CD4-positive, alpha-beta T cell (primary cell): ENCODE data around the gene LPP. TPM values are rescaled to one million over a fixed set of nuclear protein-coding genes. Genes with fewer than 3 reads are reported as not detected.

ENCODE experiments used
- ATAC-seq: fragments of 200-7000 bp; cut with Tn5 transposase; one replicate; pipeline ENCODE4 v1.10.0; 2022; ENCODE audit warnings: mild to moderate bottlenecking; ENCODE audit not compliant: poor library complexity
- CTCF ChIA-PET: fragments of 350-600 bp; sonication (Branson Sonifier 250); formaldehyde crosslinking; loops from one replicate; lab custom pipeline; 2021; ENCODE audit warnings: antibody characterized with exemption, inconsistent platforms; lab: Charles Lee
- POLR2A ChIA-PET: fragments of 350-600 bp; sonication (Branson Sonifier 250); formaldehyde crosslinking; loops from one replicate; lab custom pipeline; 2021; ENCODE audit warnings: antibody characterized with exemption, inconsistent platforms; lab: Charles Lee
- DNase-seq, 14 experiments: peaks; one replicate each; pipeline ENCODE4 v3.0.0-alpha.2; 2013 to 2020; ENCODE audit warnings: mixed read lengths in 2 of 14
- H3K27ac ChIP-seq, 2 donors: one replicate each; pipeline versions ENCODE4 v1.5.1 to v1.7.0; 2013; ENCODE audit warnings: low read length in 2 of 2, low read depth in 1 of 2, mild to moderate bottlenecking in 1 of 2
- H3K27me3 ChIP-seq, 2 experiments: 1 replicate in 1 of 2; 2 replicates in 1 of 2; pipeline versions ENCODE4 v1.6.1 to v1.7.0; 2013; ENCODE audit warnings: low read length in 2 of 2, control low read depth in 1 of 2, mild to moderate bottlenecking in 1 of 2, moderate library complexity in 1 of 2; ENCODE audit not compliant: insufficient read depth in 2 of 2, control insufficient read depth in 1 of 2
- H3K36me3 ChIP-seq: one replicate; pipeline ENCODE4 v1.6.1; 2013; ENCODE audit warnings: low read length, control low read depth; ENCODE audit not compliant: insufficient read depth
- H3K4me1 ChIP-seq: one replicate; pipeline ENCODE4 v1.6.1; 2013; ENCODE audit warnings: low read length, control low read depth; ENCODE audit not compliant: insufficient read depth
- H3K4me3 ChIP-seq: one replicate; pipeline ENCODE4 v1.5.1; 2013; ENCODE audit warnings: mild to moderate bottlenecking, low read length, moderate library complexity
- H3K9me3 ChIP-seq, 2 experiments: 1 replicate in 1 of 2; 2 replicates in 1 of 2; pipeline versions ENCODE4 v1.6.1 to v1.7.0; 2013; ENCODE audit warnings: low read length in 2 of 2, mild to moderate bottlenecking in 2 of 2, control low read depth in 1 of 2, moderate library complexity in 1 of 2; ENCODE audit not compliant: control insufficient read depth in 1 of 2, insufficient read depth in 1 of 2
- H3K27ac Mint-ChIP-seq: one replicate; pipeline ENCODE4 v1.8.0; 2020; ENCODE audit warnings: mixed read lengths
- H3K27me3 Mint-ChIP-seq: one replicate; pipeline ENCODE4 v1.8.0; 2021; ENCODE audit warnings: mixed read lengths
- H3K36me3 Mint-ChIP-seq: one replicate; pipeline ENCODE4 v1.8.0; 2021; ENCODE audit warnings: low read depth, mixed read lengths
- H3K4me1 Mint-ChIP-seq: one replicate; pipeline ENCODE4 v1.8.0; 2021; ENCODE audit warnings: low read depth, mixed read lengths
- H3K4me3 Mint-ChIP-seq: one replicate; pipeline ENCODE4 v1.8.0; 2020; ENCODE audit warnings: mild to moderate bottlenecking, mixed read lengths
- H3K9me3 Mint-ChIP-seq: one replicate; pipeline ENCODE4 v1.8.0; 2020; ENCODE audit warnings: mixed read lengths
- CTCF ChIP-seq: fragments of 200-600 bp; IDR thresholded peaks from one replicate; pipeline ENCODE4 v1.8.0; 2022; ENCODE audit warnings: antibody characterized with exemption, mild to moderate bottlenecking
- intact Hi-C, 2 experiments: fragments of 100-400 bp; cut with DNase I in 1 of 2; cut with micrococcal nuclease in 1 of 2; formaldehyde crosslinking; loops; one replicate each; pipeline versions ENCODE4 v1.15.1 to v1.9.0; 2023 to 2025; cut with DNase I, micrococcal nuclease
- total RNA-seq, 174 experiments: library from RNA in 2 of 174; stranded (reverse) in 2 of 174; gene quantifications; one replicate each; pipeline ENCODE4 v1.2.3 and lab custom pipeline; 2021 to 2026

LPP gene
- total RNA-seq, 2 experiments from 2014 or later, result 45.6 to 45.9 TPM

GRCh38 chr3:188385295-188385694 lies 231.3 kb downstream of the LPP start:
- no peak for TF ChIP-seq CTCF
- ChIA-PET CTCF (no interaction called here), POLR2A (no interaction called here)
- Histone ChIP-seq H3K36me3 (no peaks in the 10 kb centered on the region), H3K4me3 (no peak overlapping the region), H3K27ac (no peak overlapping the region), H3K27me3 (no peaks in the 10 kb centered on the region), H3K4me1 (peaks cover 11% of the 10 kb centered on the region), H3K9me3 (no peaks in the 10 kb centered on the region)
- intact Hi-C loops, result no loop called here
- Mint-ChIP-seq H3K36me3 (no peaks in the 10 kb centered on the region), H3K4me3 (no peak overlapping the region), H3K4me1 (peaks cover 21% of the 10 kb centered on the region), H3K27ac (no peak overlapping the region), H3K27me3 (no peaks in the 10 kb centered on the region), H3K9me3 (no peaks in the 10 kb centered on the region)
- DNase-seq, result peak in 2 of 14 experiments; percentile 54 to 56
- ATAC-seq, result no peak

DNA sequence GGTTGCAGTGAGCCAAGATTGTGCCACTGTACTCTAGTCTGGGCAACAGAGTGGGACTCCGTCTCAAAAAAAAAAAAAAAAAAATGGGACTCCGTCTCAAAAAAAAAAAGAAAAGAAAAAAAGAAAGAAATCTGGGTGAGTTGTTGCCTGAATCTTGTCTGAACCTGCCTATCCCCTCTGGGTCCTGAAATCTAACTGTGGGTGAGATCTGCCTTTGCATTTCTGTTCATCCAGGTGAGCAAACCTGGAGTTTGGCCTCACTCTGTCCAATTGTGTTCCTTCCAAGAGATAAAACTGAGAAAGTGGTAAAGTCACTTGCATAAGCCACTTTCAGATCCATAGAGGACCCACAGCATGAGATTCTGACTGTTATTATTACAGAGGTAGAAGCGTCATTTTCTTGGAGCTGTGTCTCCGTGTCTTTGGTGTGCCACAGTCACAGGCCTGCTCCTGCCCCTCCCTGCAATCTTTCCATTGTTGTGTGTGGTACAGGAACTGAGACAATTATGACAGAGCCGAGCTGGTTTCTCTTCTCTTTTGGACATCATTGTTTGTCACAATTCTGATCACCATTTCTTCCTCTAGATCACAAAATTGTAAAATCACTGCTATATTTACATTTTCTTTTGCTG lies 235.9 kb downstream of the LPP start:
- no peak for TF ChIP-seq CTCF
- no peaks in the 10 kb centered on the region for H3K36me3 ChIP-seq
- no peaks in the 10 kb centered on the region for H3K9me3 ChIP-seq
- peaks cover 42% of the 10 kb centered on the region for H3K4me1 Mint-ChIP-seq
- CTCF ChIA-PET, result no interaction called here
- H3K27ac ChIP-seq, result no peak overlapping the region
- DNase-seq (peak in 5 of 14 experiments; percentile 4 to 68 (median 58)), ATAC-seq (peak; percentile 81)
- peaks cover 12% of the 10 kb centered on the region for H3K4me1 ChIP-seq
- H3K9me3 Mint-ChIP-seq, result no peaks in the 10 kb centered on the region
- H3K27me3 ChIP-seq, result no peaks in the 10 kb centered on the region
- no peak overlapping the region for H3K4me3 ChIP-seq
- H3K27ac Mint-ChIP-seq, result peak overlapping the region; percentile 61
- intact Hi-C loops, result no loop called here
- H3K27me3 Mint-ChIP-seq, result no peaks in the 10 kb centered on the region
- H3K4me3 Mint-ChIP-seq, result no peak overlapping the region
- POLR2A ChIA-PET, result interaction anchor here (0.6 kb wide), 1 partner anchor 649 kb away, joined by 3 read pairs; no protein-coding TSS in a partner anchor
- no peaks in the 10 kb centered on the region for H3K36me3 Mint-ChIP-seq

GRCh38 chr3:188390343-188390718 lies 236.4 kb downstream of the LPP start:
- ChIA-PET CTCF (no interaction called here), POLR2A (interaction anchor here (0.6 kb wide), 1 partner anchor 650 kb away, joined by 3 read pairs; no protein-coding TSS in a partner anchor)
- Mint-ChIP-seq H3K27ac (peak overlapping the region; percentile 61), H3K4me3 (no peak overlapping the region), H3K4me1 (peaks cover 42% of the 10 kb centered on the region), H3K36me3 (no peaks in the 10 kb centered on the region), H3K27me3 (no peaks in the 10 kb centered on the region), H3K9me3 (no peaks in the 10 kb centered on the region)
- Histone ChIP-seq H3K4me3 (no peak overlapping the region), H3K27me3 (no peaks in the 10 kb centered on the region), H3K36me3 (no peaks in the 10 kb centered on the region), H3K9me3 (no peaks in the 10 kb centered on the region), H3K27ac (no peak overlapping the region), H3K4me1 (peaks cover 12% of the 10 kb centered on the region)
- no peak for ATAC-seq
- intact Hi-C loops, result no loop called here
- no peak for DNase-seq
- no peak for TF ChIP-seq CTCF
